Activated naive CD4-positive, alpha-beta T cell treated with anti-CD3 and anti-CD28 coated beads, Interleukin-2, amount 50 U/mL, for 72 hours (primary cell): ENCODE results near the gene PCDH15. TPM values are rescaled to one million over a fixed set of nuclear protein-coding genes. Genes with fewer than 3 reads are reported as not detected.
"Not testable (repeated sequence)": the region's sequence is repeated elsewhere in the genome, so short reads cannot be mapped to it uniquely, and the experiment has no call there.

Experiments
- ATAC-seq, 2 donors: fragments of 150-1000 bp; cut with Tn5 transposase; 2 replicates each; pipeline ENCODE4 v1.10.0; 2021; ENCODE audit warnings: mild to moderate bottlenecking in 2 of 2, moderate library complexity in 2 of 2
- DNase-seq, 2 donors: peaks; one replicate each; pipeline ENCODE4 v3.0.0; 2021 to 2022; ENCODE audit warnings: low spot score in 2 of 2
- H3K27ac Mint-ChIP-seq, 2 donors: one replicate each; pipeline ENCODE4 v1.8.0; 2022; ENCODE audit warnings: mild to moderate bottlenecking in 2 of 2, mixed read lengths in 2 of 2
- H3K36me3 Mint-ChIP-seq, 2 donors: one replicate each; pipeline ENCODE4 v1.8.0; 2022; ENCODE audit warnings: mixed read lengths in 2 of 2
- H3K9me3 Mint-ChIP-seq, 2 donors: one replicate each; pipeline ENCODE4 v1.8.0; 2022; ENCODE audit warnings: mixed read lengths in 2 of 2
- total RNA-seq, 2 donors: library from RNA; stranded (reverse); gene quantifications; one replicate each; pipeline ENCODE4 v1.2.3, GENCODE V29; 2022

The PCDH15 gene
- total RNA-seq, 2 donors from 2014 or later, result not detected

DNA sequence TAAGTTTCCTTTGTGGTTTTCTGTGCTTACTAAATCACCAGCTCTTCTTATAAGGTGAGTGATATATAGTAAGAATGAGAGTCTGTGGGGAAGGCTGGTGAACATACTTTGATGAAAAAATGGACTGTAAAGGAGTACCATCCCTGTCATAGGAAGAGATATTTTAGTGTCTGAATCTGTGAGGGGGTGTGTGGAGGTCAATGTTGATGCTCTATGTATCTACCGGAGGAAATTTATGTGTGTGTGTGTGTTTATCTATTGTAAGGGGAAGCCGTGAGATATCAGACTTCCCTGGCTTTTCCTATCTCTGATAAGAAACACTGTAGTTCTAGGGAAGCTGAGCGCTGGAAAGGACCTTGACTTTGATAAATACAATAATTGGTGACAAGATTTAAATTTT, 179.0 kb downstream of the PCDH15 start:
- peaks cover 0 to 8% of the 10 kb centered on the region in 2 donors for H3K36me3 Mint-ChIP-seq
- ATAC-seq (peak in 1 of 2 donors; percentile 30), DNase-seq (no peak)
- peaks cover 11 to 13% of the 10 kb centered on the region in 2 donors for H3K9me3 Mint-ChIP-seq
- no peak overlapping the region for H3K27ac Mint-ChIP-seq

DNA sequence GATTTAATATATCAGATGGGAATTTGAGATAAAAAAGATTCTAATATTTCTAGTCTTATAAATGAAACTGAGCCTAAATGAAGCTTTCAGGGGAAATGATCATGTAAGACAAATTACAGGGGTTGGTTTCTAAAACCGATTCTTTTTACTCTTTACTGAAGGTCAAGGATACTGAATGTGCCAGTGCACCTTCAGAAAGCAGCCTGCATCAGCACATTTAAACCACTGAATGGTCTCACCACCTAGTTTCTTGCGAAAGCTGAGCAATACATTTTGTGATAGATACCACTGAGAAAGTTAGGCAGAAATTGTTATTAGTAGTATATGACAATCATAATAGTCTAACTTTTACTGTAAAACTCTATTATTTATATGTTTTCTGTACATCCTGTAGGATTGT, 180.7 kb downstream of the PCDH15 start:
- H3K9me3 Mint-ChIP-seq, result peaks cover 5% of the 10 kb centered on the region in 2 donors
- no peaks in the 10 kb centered on the region for H3K36me3 Mint-ChIP-seq
- no peak for ATAC-seq
- no peak for DNase-seq
- H3K27ac Mint-ChIP-seq, result no peak overlapping the region

DNA sequence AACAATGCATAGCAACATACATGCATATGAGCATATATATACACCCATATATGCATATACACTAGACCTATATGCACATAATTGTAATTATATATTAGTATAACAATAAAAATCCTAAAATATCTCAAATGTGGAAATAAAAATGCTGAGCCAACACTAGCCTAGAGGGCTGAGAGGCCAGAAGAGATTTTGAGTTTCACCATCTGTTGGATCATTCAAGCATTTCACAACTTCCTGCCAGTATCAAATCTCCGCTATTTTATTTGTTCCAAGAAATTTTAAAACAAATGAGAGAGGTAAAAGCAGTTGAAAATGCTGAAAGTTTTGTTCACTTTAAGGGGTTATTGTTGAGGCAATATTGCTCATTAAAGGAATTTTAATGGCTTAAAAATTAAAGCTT, 187.0 kb downstream of the PCDH15 start:
- Mint-ChIP-seq H3K36me3 (no peaks in the 10 kb centered on the region), H3K27ac (no peak overlapping the region), H3K9me3 (peaks cover 4% of the 10 kb centered on the region in 2 donors)
- no peak for DNase-seq
- no peak for ATAC-seq

DNA sequence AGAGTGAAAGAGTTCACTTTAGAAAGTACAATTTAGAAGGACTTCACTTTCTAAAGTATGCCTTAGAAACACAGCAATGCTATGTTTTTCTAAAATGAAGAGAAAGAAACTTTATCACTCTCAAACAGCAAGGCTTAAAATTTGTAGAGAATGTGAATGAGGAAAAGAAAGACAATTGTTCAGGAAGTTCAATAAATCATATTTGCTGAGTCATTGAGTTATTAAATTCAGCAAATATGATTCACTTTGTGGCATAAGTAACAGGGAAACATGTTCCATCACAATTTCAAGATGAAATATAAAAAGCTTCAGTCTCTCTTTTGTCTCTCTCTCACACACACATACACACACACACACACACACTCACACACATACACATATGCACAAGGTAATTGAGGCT, 187.9 kb downstream of the PCDH15 start:
- no peak for ATAC-seq
- H3K27ac Mint-ChIP-seq, result no peak overlapping the region
- H3K9me3 Mint-ChIP-seq, result peaks cover 4% of the 10 kb centered on the region in 2 donors
- no peak for DNase-seq
- H3K36me3 Mint-ChIP-seq, result no peaks in the 10 kb centered on the region

GRCh38 chr10:54609423-54609822, 191.6 kb downstream of the PCDH15 start:
- Mint-ChIP-seq H3K27ac (no peak overlapping the region), H3K36me3 (no peaks in the 10 kb centered on the region), H3K9me3 (peaks cover 8 to 9% of the 10 kb centered on the region in 2 donors)
- DNase-seq (no peak), ATAC-seq (no peak)

GRCh38 chr10:54607983-54608382, 193.0 kb downstream of the PCDH15 start:
- Mint-ChIP-seq H3K27ac (no peak overlapping the region), H3K36me3 (no peaks in the 10 kb centered on the region), H3K9me3 (peaks cover 9 to 13% of the 10 kb centered on the region in 2 donors)
- no peak for ATAC-seq
- DNase-seq, result no peak

GRCh38 chr10:54594289-54594688, 206.7 kb downstream of the PCDH15 start:
- DNase-seq (no peak), ATAC-seq (no peak)
- Mint-ChIP-seq H3K36me3 (peaks cover 5 to 18% of the 10 kb centered on the region in 2 donors), H3K27ac (no peak overlapping the region), H3K9me3 (peaks cover 37 to 39% of the 10 kb centered on the region in 2 donors)

- Mint-ChIP-seq H3K9me3 (peaks cover 7% of the 10 kb centered on the region in 2 donors), H3K36me3 (no peaks in the 10 kb centered on the region), H3K27ac (no peak overlapping the region)
- DNase-seq (no peak), ATAC-seq (no peak)
Observed at GRCh38 chr10:54587971-54588370, 213.1 kb downstream of the PCDH15 start.

DNA sequence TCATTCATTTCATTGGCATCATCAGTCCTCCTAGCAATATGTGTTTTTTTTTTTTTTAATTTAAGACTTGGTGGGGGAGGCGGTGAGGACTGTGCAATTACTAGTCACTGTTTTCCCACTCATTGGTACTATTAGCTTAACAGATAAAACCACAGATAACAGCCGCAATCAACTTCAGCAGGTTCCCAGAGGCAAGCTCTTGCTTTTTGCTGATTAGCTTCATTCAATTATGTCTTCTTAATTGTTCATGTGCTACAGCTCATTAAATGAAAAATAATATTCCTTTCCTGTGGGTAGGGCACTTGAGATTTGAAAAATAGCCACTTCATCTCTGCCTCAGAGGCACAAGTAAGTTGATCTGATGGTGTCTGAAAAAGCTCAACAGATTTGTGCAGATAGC, 215.5 kb downstream of the PCDH15 start:
- DNase-seq, result no peak
- Mint-ChIP-seq H3K27ac (no peak overlapping the region), H3K9me3 (peaks cover 0 to 13% of the 10 kb centered on the region in 2 donors), H3K36me3 (no peaks in the 10 kb centered on the region)
- ATAC-seq, result no peak

GRCh38 chr10:54577682-54578081, 223.3 kb downstream of the PCDH15 start:
- H3K36me3 Mint-ChIP-seq, result peaks cover 0 to 4% of the 10 kb centered on the region in 2 donors

DNA sequence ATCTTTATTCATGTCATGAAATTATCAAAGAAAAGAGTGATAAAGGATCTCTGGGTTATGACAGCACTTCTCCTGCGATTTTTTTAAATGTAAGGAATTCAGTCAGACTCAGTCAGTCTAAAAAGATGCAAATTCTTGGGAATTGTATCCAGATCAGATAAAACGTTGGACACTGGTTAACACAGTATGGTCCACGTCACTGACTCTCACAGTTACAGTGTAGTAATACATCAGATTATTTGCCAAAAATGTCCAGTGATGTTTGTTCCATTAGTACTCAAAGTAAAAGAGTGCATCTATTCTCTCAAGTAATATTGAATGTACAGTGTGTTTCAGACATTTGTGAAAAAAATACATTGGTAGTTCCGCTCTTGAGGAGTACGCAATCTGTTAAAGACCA, 224.5 kb downstream of the PCDH15 start:
- Mint-ChIP-seq H3K36me3 (peaks cover 0 to 4% of the 10 kb centered on the region in 2 donors), H3K27ac (no peak overlapping the region), H3K9me3 (peaks cover 17 to 22% of the 10 kb centered on the region in 2 donors)
- DNase-seq, result no peak
- ATAC-seq, result no peak

More at GRCh38 chr10:54577682-54578081, 223.3 kb downstream of the PCDH15 start:
- Mint-ChIP-seq H3K9me3 (peaks cover 17 to 23% of the 10 kb centered on the region in 2 donors), H3K27ac (no peak overlapping the region)
- ATAC-seq (no peak), DNase-seq (no peak)

DNA sequence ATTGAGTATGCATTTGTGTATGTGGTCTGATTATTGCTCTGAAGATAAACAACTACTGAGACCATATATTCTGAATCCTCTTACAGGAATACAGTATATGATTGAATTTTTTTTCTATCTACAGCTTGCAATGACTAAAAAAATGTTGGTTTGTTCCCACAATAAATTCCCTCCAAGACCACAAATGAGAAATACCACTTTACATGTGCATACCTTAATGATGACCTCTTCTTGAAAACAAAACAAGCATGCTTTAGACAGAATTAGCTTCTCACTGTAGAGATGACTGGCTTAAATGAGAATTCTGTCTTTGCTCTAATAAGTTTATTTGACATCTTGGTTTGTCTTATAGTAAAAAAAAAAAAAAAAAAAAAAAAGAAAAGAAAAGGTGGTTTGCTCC, 241.5 kb downstream of the PCDH15 start:
- H3K36me3 Mint-ChIP-seq, result no peaks in the 10 kb centered on the region
- ATAC-seq (no peak), DNase-seq (no peak)
- H3K27ac Mint-ChIP-seq, result no peak overlapping the region
- peaks cover 0 to 5% of the 10 kb centered on the region in 2 donors for H3K9me3 Mint-ChIP-seq

DNA sequence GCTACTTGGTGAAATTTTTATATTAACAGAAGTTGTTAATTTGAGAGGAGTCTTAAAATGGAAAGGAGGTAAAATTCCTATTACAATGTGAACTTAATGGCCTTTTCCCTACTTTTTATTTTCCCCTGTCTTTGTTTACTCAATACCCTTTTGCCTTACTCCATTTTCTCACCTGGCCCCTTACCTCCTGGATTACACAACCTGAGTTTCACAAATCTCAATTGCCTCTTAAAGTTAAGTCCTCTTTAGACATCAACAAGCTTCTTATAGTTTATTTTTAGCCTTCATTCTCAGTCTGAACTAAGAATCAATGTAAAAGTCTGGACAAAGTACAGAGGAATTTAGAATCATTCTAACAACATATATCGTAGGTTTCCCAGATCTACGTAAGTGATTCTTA, 247.0 kb downstream of the PCDH15 start:
- H3K27ac Mint-ChIP-seq, result no peak overlapping the region
- peaks cover 0 to 9% of the 10 kb centered on the region in 2 donors for H3K9me3 Mint-ChIP-seq
- no peak for ATAC-seq
- H3K36me3 Mint-ChIP-seq, result no peaks in the 10 kb centered on the region
- no peak for DNase-seq

GRCh38 chr10:54550016-54550415, 251.0 kb downstream of the PCDH15 start:
- peaks cover 0 to 5% of the 10 kb centered on the region in 2 donors for H3K9me3 Mint-ChIP-seq
- no peak overlapping the region for H3K27ac Mint-ChIP-seq
- ATAC-seq, result no peak
- DNase-seq, result no peak
- H3K36me3 Mint-ChIP-seq, result no peaks in the 10 kb centered on the region

DNA sequence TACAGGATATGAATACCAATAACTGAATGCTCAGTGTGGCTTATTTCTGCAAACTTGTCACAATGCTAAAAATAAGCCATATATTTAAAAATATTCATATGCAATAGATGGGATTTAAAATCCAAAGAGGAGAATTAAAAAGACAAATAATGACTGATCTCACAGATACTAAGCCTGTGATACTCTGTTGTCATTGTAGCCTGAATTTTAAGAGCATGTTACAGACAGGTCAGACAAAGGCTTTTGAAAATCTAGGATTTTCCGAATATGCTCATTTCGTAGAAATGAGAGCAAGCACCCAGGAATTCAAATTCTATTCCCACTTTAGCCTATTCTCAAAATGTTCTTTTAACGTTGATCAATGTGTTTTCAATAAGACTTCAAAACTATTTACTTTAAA, 269.7 kb downstream of the PCDH15 start:
- Mint-ChIP-seq H3K36me3 (no peaks in the 10 kb centered on the region), H3K9me3 (peaks cover 8 to 15% of the 10 kb centered on the region in 2 donors), H3K27ac (no peak overlapping the region)
- DNase-seq (no peak), ATAC-seq (no peak)

GRCh38 chr10:54530299-54530698, 270.7 kb downstream of the PCDH15 start:
- ATAC-seq, result no peak

DNA sequence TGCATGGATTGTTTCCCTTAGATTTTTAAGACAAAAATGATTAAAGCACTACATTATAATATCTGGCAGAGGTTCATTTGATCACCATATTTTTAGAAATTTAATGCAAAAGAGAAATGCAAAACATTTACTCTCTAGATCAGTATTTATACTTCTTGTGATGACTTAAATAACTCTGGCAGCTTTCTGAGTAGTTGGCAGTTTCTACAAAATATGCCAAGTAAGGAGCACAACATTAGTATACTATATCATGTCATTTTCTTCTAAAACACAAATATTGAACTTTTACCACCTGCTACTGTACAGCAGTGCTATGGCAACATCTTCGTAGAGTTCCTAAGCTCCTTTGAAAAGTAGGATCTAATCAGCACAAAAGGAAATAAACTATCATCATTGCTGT, 275.2 kb downstream of the PCDH15 start:
- H3K36me3 Mint-ChIP-seq, result peaks cover 0 to 4% of the 10 kb centered on the region in 2 donors
- ATAC-seq (no peak), DNase-seq (no peak)
- no peak overlapping the region for H3K27ac Mint-ChIP-seq
- H3K9me3 Mint-ChIP-seq, result peaks cover 14 to 25% of the 10 kb centered on the region in 2 donors

More at GRCh38 chr10:54530299-54530698, 270.7 kb downstream of the PCDH15 start:
- Mint-ChIP-seq H3K36me3 (no peaks in the 10 kb centered on the region), H3K27ac (no peak overlapping the region), H3K9me3 (peaks cover 8 to 15% of the 10 kb centered on the region in 2 donors)
- DNase-seq, result no peak

GRCh38 chr10:54515244-54515643, 285.8 kb downstream of the PCDH15 start:
- H3K9me3 Mint-ChIP-seq, result peaks cover 16 to 17% of the 10 kb centered on the region in 2 donors
- not testable (repeated sequence) for DNase-seq, ATAC-seq, H3K36me3 Mint-ChIP-seq, H3K27ac Mint-ChIP-seq

DNA sequence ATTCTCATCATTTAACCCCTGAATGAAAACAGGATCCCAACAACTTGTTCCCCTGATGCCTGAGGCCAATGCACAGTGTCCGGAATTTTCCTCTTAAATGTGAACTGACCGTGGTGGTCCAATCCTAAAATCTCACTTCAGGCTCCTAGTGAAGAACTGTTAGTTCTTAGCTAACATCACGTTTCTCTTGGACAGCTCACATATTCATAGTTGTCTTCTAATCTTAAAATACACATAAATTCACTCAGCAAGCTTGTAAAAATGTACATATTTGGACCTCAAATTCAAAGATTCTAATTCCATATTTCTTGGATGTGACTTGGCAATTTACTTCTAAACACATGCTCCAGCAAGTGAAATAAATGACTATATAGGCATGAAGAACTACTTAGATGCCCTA, 297.2 kb downstream of the PCDH15 start:
- Mint-ChIP-seq H3K36me3 (no peaks in the 10 kb centered on the region), H3K9me3 (peaks cover 16 to 18% of the 10 kb centered on the region in 2 donors), H3K27ac (no peak overlapping the region)
- DNase-seq (no peak), ATAC-seq (no peak)
